HepG2 (cell line): Measurements from ENCODE around the gene GALNT16. TPM values are rescaled to one million over a fixed set of nuclear protein-coding genes. Genes with fewer than 3 reads are reported as not detected.

Experiments used
- ATAC-seq: fragments of 200-7000 bp; cut with Tn5 transposase; 3 replicates; pipeline ENCODE4 v1.9.1; 2020; ENCODE audit warnings: mild to moderate bottlenecking, moderate library complexity
- BruUV-seq: library from RNA; stranded (reverse); fragments of 400-500 nt; replicated peaks from 2 replicates; lab custom pipeline; 2021; lab: Mats Ljungman, UMichigan
- CTCF ChIA-PET: fragments of 300-600 bp; formaldehyde crosslinking; extraction: SDS; loops from one replicate; lab custom pipeline; 2021; ENCODE audit warnings: low total read pairs, inconsistent platforms, low intra/inter-chr PET ratio; lab: Yijun Ruan, JAX
- POLR2A ChIA-PET: fragments of 350-600 bp; sonication (Branson Sonifier 250); formaldehyde crosslinking; loops from one replicate; lab custom pipeline; 2020; ENCODE audit warnings: antibody characterized with exemption, inconsistent platforms; lab: Yijun Ruan, JAX
- DNase-seq: peaks from one replicate; pipeline ENCODE4 v3.0.0-alpha.2; 2015; ENCODE audit warnings: low spot score
- FAIRE-seq: peaks from 3 replicates; lab custom pipeline; 2011; peaks lifted over from hg19 to GRCh38; lab: Jason Lieb, UNC
- H2AFZ ChIP-seq: one replicate; pipeline ENCODE4 v1.6.1; 2011; ENCODE audit warnings: low read length, inconsistent platforms
- H3K27ac ChIP-seq: fragments of 300-600 bp; 3 replicates; pipeline ENCODE4 v1.8.0; 2011; ENCODE audit warnings: mixed run types, mild to moderate bottlenecking, mixed read lengths, low read length, inconsistent platforms; ENCODE audit not compliant: insufficient read depth; ENCODE audit errors: extremely low read length
- H3K27me3 ChIP-seq, 2 experiments: fragments of 200-600 bp in 1 of 2; 2 replicates in 1 of 2; 3 replicates in 1 of 2; pipeline versions ENCODE4 v1.6.0 to v1.8.0; 2011; ENCODE audit warnings: low read length in 2 of 2, mild to moderate bottlenecking in 2 of 2, moderate library complexity in 2 of 2, inconsistent platforms in 1 of 2; ENCODE audit not compliant: insufficient read depth in 2 of 2, control insufficient read depth in 1 of 2
- H3K36me3 ChIP-seq, 2 experiments: fragments of 200-600 bp in 1 of 2; replicated peaks in 1 of 2; 2 replicates in 1 of 2; 3 replicates in 1 of 2; pipeline versions ENCODE4 v1.5.1 to v1.8.0; 2011; ENCODE audit warnings: low read length in 2 of 2, inconsistent platforms in 1 of 2; ENCODE audit not compliant: insufficient read depth in 2 of 2, control insufficient read depth in 1 of 2
- H3K4me1 ChIP-seq: 2 replicates; pipeline ENCODE4 v1.5.1; 2012; ENCODE audit warnings: low read length, inconsistent platforms; ENCODE audit not compliant: insufficient read depth
- H3K4me2 ChIP-seq: 2 replicates; pipeline ENCODE4 v1.6.0; 2011; ENCODE audit warnings: low read depth, low read length, inconsistent platforms
- H3K4me3 ChIP-seq, 3 experiments: fragments of 200-600 bp in 1 of 3; sonication (generic), shearing (Covaris generic) in 1 of 3; replicated peaks in 1 of 3; 2 replicates each; pipeline ENCODE4 v1.5.1; 2011 to 2016; ENCODE audit warnings: low read length in 3 of 3, inconsistent platforms in 2 of 3, low read depth in 2 of 3, mild to moderate bottlenecking in 2 of 3, control low read depth in 1 of 3, mixed read lengths in 1 of 3; ENCODE audit not compliant: insufficient read depth in 1 of 3
- H3K79me2 ChIP-seq: one replicate; pipeline ENCODE4 v1.6.1; 2011; ENCODE audit warnings: low read length, inconsistent platforms; ENCODE audit not compliant: insufficient read depth
- H3K9ac ChIP-seq: 2 replicates; pipeline ENCODE4 v1.6.0; 2011; ENCODE audit warnings: mild to moderate bottlenecking, low read depth, low read length, inconsistent platforms; ENCODE audit not compliant: insufficient read depth
- H3K9me3 ChIP-seq: 2 replicates; pipeline ENCODE4 v1.5.1; 2012; ENCODE audit warnings: mild to moderate bottlenecking, low read length
- H4K20me1 ChIP-seq: 2 replicates; pipeline ENCODE4 v1.6.0; 2011; ENCODE audit warnings: inconsistent platforms, mild to moderate bottlenecking, low read length, moderate library complexity; ENCODE audit not compliant: insufficient read depth
- FOXA1 ChIP-seq, 2 experiments: fragments of 450-650 bp in 1 of 2; sonication (generic) in 1 of 2; formaldehyde crosslinking in 1 of 2; IDR thresholded peaks; 2 replicates each; pipeline versions ENCODE4 v1.4.0 to v1.6.1; 2016 to 2020; ENCODE audit warnings: missing genetic modification reagents in 1 of 2
- JUND ChIP-seq: sonication (generic); formaldehyde crosslinking; IDR thresholded peaks from 2 replicates; pipeline ENCODE4 v1.8.0; 2022; ENCODE audit warnings: mild to moderate bottlenecking, missing genetic modification reagents
- PRPF4 ChIP-seq: fragments of 200-400 bp; formaldehyde crosslinking; IDR thresholded peaks from 2 replicates; pipeline ENCODE4 v1.6.1; 2016; ENCODE audit warnings: low read length, low read depth; ENCODE audit not compliant: poor library complexity, severe bottlenecking
- RAD21 ChIP-seq: fragments of 450-650 bp; formaldehyde crosslinking; IDR thresholded peaks from 2 replicates; pipeline ENCODE4 v1.5.0; 2020; ENCODE audit warnings: mild to moderate bottlenecking
- SSRP1 ChIP-seq: IDR thresholded peaks from 2 replicates; pipeline ENCODE4 v1.6.1; 2016; ENCODE audit warnings: control low read depth
- STAG1 ChIP-seq: sonication (generic); formaldehyde crosslinking; IDR thresholded peaks from 2 replicates; pipeline ENCODE4 v1.4.0; 2020; ENCODE audit warnings: missing genetic modification reagents
- WGBS: methylation state at CpG from one replicate; pipeline ENCODE4 v1.1.6; 2017; ENCODE audit warnings: low lambda C conversion rate; 5-methylcytosine and 5-hydroxymethylcytosine counted together
- in situ Hi-C: cut with HindIII; loops from 2 replicates; pipeline ENCODE4 v1.10.0; 2017; ENCODE audit warnings: low pct_unique_long_range_greater_than_20kb; ENCODE audit not compliant: extremely low pct_ligation_motif_present
- intact Hi-C: fragments of 100-400 bp; cut with micrococcal nuclease; formaldehyde crosslinking; loops from one replicate; pipeline ENCODE4 v1.10.0; 2022; ENCODE audit not compliant: unreplicated experiment
- polyA plus RNA-seq, 8 experiments: library from polyadenylated mRNA; depleted of rRNA in 3 of 8; stranded (reverse) in 7 of 8; unstranded in 1 of 8; fragments of >200 nt; fragmentation: Illumina TruSeq in 4 of 8; extraction: Trizol in 4 of 8; gene quantifications; 2 replicates each; pipeline versions ENCODE4 v1.2.1 to v1.2.3, GENCODE V29; 2011 to 2016; ENCODE audit warnings: low read depth in 4 of 8, missing spikeins in 1 of 8, mixed read lengths in 1 of 8; ENCODE audit not compliant: insufficient read depth in 1 of 8
- total RNA-seq, 5 experiments: library from RNA; depleted of rRNA; stranded (reverse); fragments of >200 nt; fragmentation: Illumina TruSeq; extraction: Trizol; gene quantifications; 2 replicates each; pipeline ENCODE4 v1.2.3, GENCODE V29; 2016; ENCODE audit warnings: low read depth in 1 of 5
- TF ChIP-seq, protein P1 (sequence below): sonication (generic); formaldehyde crosslinking; IDR thresholded peaks from 2 replicates; pipeline ENCODE4 v1.5.0; 2020; ENCODE audit warnings: missing genetic modification reagents

The GALNT16 gene
- total and polyA plus RNA-seq, 2 of the 13 experiments (the other 11 are each of a cell fraction or from before 2014, with no cell fraction given), result 0.54 to 0.82 TPM

DNA sequence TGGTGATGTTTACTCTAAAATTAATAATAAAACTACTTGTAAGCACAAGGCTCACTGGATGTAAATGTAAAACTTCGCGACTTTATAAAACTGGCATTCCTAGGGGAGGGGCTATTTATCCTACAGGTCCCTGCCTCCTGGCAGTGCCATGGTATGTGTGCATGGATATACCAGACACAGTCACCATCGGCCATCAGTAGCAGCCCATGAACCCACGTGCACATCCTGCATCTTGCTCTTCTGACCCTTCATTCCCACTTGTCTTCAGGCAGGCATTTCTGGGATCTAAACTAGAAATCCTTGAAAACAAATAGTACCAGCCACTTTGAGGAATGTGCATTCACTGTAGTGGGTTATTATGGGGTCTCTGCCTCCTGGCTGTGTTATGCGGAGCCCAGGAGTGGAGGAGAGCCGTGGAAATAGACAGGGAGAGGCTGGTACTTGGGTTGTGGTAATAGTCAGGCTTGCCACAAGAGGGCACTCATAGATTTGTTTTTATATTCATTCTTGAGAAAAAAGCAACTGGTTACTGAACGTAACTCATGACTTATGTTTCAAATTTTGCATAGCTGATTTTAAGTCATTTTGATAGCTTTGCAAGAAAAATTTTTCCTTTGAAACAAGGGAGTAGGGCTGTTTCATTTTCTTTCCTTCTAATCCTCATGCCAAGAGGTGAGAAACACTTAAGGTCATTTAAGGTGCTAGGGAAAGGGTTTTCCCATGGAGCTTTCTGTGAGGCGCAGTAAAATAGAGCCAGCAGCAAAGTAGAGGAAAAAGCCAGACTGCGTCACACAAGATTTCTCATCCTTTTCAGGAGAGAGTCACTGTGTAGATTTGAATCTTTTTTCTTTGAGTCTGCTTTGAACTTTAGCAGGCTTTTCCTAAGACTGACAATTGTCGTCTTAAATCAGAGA lies 17.4 kb upstream of the GALNT16 start (continued):
- TF ChIP-seq STAG1 (CRISPR knock-in tag) (peak; percentile 81), SSRP1 (CRISPR knock-in tag) (no peak), RAD21 (CRISPR knock-in tag) (0 out of 2 replicates have a peak, but pooled peaks have one; percentile 26)

DNA sequence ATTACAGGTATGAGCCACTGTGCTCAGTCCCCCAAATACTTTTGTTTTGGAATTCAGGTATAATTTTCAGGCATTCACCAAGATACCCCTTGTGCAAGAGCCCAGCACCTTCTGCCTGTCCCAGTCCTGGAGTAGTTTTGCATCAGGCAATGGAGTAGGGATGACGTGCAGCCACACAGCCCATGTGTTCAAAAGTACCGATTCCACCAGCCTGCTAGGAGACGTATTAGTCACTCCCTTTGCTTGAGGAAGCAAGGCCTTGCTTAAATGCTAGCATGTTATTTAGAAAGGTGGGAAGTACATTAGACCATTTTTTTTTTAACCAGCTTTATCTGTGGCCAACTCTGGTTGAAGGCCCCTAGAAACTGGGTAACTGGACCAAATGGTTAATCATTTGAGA lies 15.0 kb upstream of the GALNT16 start:
- H3K4me3 ChIP-seq, result no peak overlapping the region
- H3K27me3 ChIP-seq, result peaks cover 0 to 3% of the 10 kb centered on the region in 2 experiments; a peak in 1 of 5 replicates
- no peak overlapping the region for H3K4me2 ChIP-seq
- no peaks in the 10 kb centered on the region for H3K9me3 ChIP-seq
- H3K27ac ChIP-seq, result no peak overlapping the region
- no peak for TF ChIP-seq FOXA1 (IDR thresholded peaks at IDR 0.05)
- TF ChIP-seq FOXA1 (CRISPR knock-in tag; IDR thresholded peaks at IDR 0.05), result no peak
- no peak for TF ChIP-seq PRPF4
- TF ChIP-seq, protein P1, sequence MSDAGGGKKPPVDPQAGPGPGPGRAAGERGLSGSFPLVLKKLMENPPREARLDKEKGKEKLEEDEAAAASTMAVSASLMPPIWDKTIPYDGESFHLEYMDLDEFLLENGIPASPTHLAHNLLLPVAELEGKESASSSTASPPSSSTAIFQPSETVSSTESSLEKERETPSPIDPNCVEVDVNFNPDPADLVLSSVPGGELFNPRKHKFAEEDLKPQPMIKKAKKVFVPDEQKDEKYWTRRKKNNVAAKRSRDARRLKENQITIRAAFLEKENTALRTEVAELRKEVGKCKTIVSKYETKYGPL (CRISPR knock-in tag), result no peak
- TF ChIP-seq JUND (CRISPR knock-in tag), result no peak
- peaks cover 2 to 7% of the 10 kb centered on the region in 2 experiments; a peak in 3 of 5 replicates for H3K36me3 ChIP-seq
- H3K4me1 ChIP-seq, result no peaks in the 10 kb centered on the region
- in situ Hi-C loops, result loop anchor here (5.0 kb wide), 1 partner anchor 102 kb away; no protein-coding TSS in a partner anchor
- ChIA-PET POLR2A (no interaction called here), CTCF (no interaction called here)
- BruUV-seq, result no TSS peak
- H3K9ac ChIP-seq, result no peak overlapping the region
- H2AFZ ChIP-seq, result no peak overlapping the region
- H4K20me1 ChIP-seq, result no peaks in the 10 kb centered on the region
- no peak for FAIRE-seq
- WGBS, result 71% methylated on average over 3 of the region's 3 CpGs
- DNase-seq, result no peak
- H3K79me2 ChIP-seq, result no peaks in the 10 kb centered on the region
- intact Hi-C loops, result loop anchor here (5.0 kb wide), 1 partner anchor 232 kb away; no protein-coding TSS in a partner anchor
- ATAC-seq, result no peak
